Stimulated activated CD4-positive, alpha-beta T cell treated with anti-CD3 and anti-CD28 coated beads, Interleukin-4, amount 100 ng/mL, for 4 hours (primary cell): ENCODE measurements around the gene LRRC75B.
"Not testable (repeated sequence)": the region's sequence is repeated elsewhere in the genome, so short reads cannot be mapped to it uniquely, and the experiment has no call there.

Source experiments
- DNase-seq, 2 experiments: peaks; one replicate each; pipeline ENCODE4 v3.0.0-alpha.2; 2020

Gene LRRC75B, protein sequence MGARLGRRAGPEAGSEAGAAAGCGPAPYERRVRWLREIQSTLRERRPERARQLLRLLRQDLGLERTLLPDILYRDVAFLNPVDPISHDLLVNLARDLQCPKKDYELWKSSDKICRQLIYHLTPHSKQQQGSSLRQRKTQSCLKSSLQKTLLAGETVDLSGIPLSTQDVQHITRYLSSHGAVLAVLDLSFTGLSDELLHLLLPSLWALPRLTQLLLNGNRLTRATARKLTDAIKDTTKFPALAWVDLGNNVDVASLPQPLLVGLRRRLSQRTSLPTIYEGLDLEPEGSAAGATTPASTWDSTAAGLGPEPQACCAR

DNA sequence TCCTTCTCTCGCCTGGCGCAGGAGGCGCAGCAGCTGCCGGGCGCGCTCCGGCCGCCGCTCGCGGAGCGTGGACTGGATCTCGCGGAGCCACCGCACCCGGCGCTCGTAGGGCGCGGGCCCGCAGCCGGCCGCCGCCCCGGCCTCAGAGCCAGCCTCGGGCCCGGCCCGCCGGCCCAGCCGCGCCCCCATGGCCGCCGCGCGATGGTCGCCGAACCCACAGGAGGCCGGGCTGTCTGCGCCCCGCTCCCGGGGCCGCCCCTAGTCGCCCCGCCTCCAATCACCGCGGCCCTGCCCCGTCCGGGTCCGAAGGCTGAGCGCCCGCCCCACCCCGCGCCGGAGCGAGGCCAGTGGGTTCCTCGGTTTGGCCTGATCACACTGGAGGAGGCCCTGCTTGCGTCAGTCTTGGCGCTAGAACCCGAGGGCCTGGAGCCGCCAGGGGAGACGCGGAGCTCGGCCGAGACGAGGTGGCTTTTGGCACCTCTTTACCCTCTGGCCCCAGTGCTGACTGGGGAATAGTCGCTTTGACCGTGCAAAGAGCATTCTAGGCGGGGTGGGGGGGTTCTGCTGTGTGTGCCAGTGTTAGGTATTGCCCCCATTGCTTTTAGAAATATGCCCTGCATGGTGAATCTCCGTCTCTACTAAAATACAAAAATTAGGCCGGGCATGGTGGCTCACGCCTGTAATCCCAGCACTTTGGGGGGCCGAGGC lies at the start of gene LRRC75B:
Gene LRRC75B, minus strand, starts transcription at position 223 of the 708 bp plus-strand sequence. Its CDS starts 34 bp downstream, at position 189.
- DNase-seq = peak in 1 of 2 experiments; percentile 20

DNA sequence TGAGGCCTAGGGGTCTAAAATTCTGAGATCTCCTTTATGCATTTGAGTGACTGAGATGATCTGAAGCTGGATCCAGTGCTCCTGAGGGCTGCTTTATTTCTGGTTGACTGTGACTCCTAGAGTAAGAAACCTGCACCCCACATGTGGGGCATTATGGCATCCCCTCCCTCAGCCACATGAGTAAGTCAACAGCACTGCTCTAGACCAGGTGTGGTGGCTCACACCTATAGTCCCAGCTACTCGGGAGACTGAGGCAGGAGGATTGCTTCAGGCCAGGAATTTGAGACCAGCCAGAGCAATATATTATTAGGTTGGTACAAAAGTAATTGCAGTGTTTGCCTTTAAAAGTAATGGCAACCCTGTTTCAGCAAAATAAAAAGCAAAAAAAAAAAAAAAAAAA lies 49.4 kb upstream of the LRRC75B start:
- not testable (repeated sequence) for DNase-seq

DNA sequence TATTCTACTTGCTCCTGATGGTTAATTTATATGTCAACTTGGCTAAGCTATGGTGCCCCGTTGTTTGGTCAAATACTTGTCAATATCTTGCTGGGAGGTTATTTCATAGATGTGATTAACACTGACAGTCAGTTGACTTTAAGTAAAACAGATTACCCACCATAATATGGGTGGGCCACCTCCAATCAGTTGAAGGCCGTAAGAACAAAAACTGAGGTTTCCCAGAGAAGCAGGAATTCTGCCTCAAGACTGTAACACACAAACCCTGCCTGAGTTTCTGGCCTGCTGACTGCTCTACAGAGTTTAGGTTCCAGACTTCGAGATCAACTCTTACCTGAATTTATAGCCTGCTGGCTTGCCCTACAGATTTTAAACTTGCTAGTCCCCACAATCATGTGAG lies 43.6 kb upstream of the LRRC75B start:
- not testable (repeated sequence) for DNase-seq

DNA sequence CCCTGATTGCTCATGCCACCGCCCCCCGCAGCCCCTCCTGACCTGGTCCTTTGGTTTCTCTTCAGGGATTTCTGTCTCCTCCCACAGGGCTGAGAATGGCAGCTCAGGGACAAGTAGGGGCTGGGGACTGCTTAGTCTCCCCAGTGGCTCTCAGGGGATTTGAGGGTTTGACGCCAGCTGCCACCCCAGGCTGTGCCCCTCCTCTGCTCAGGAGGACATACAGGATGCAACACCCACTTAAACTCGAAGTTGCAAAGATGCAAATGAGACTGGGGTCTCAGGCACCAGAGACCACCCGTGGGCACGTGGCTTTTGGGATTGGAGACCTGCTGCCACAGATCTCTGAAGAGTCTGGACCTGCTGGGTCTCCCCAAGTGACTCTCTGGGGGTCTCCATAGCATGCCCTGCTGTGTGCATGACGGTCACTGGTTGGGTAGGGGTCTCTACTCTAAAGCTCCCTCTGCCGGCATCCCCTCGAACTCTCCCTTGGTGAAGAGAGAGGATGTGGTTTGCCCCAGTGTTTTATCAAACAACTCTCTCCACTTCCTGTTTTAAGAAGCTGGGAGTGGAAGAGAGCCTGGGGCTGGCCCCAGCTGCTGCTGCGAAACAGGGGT lies 42.0 kb upstream of the LRRC75B start:
- DNase-seq = not testable (repeated sequence)

- DNase-seq = not testable (repeated sequence)
Observed at GRCh38 chr22:24633231-24634023, 40.6 kb upstream of the LRRC75B start.

DNA sequence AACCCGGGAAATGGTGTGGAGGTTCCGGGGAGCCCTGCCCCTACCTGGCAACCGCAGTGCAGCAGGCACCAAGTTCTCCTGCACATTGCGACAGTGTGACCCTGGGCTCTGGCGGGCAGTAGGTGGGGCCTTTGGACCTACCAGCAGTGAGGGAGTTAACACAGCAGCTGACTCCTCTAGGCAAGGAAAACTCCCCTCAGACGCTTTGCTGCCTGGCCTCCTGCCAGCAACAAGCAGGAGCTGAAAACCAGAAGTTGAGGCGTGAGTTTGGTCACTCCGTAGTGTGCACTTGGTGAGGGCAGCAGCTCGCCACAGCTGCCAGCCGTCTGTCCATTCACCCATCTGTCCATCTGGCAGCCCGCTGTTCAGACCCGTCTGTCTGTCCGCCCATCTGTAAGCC lies 39.8 kb upstream of the LRRC75B start:
- DNase-seq = not testable (repeated sequence)

DNA sequence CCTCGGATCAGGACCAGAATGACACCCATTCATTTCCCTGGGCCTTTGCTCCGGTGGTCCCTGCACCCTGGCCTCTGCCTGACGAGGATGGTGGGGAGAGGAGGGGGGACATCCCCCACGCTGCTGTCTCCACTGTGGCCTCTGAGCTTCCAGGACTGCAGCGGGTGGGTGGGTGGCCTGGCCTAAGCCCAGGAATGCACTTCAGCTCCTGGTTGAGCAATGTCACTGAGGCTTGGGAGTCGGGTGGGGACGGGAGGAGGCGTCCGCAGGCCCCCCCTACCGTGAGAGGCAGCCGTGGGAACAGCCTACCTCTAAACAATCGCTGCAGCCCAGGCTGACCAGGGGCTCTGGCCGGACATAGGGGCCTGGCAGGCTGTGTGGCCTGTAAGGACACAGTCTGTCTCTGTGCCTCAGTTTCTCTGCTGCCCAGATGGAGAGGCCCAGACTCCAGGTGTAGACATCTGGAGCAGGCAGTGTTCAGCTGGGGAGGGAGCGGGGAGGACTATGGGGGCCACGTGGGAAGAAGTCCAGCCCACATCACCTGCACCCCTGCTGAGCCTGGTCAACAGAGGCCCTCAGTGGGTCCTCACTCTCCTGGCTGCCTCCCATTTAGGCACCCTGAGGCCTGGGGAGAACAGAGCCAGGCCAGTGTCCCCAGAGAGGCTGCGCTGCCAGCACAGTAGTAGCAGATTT lies 38.7 kb upstream of the LRRC75B start:
- not testable (repeated sequence) for DNase-seq

GRCh38 chr22:24630812-24631427 lies 38.0 kb upstream of the LRRC75B start:
- DNase-seq = not testable (repeated sequence)

DNA sequence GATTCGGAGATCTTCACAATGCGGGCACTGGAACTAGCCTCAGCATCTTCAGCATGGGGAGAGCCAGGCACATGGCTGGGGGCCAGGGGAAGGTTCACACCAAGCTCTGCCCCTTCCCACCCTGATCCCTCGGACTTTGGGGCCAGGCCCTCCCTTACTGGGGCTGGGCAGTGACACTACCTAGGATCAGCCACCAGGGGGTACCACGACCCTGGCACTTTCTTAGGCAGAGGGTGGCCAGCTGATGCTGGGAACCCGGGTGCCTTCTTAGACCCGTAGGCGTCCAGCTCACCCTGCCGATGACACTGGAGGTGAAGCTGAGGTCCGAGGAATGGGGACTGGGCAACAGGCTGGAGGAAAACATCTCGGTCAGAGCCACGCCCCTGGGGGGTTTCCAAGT lies 36.2 kb upstream of the LRRC75B start:
- not testable (repeated sequence) for DNase-seq

GRCh38 chr22:24627911-24628310 lies 35.0 kb upstream of the LRRC75B start:
- not testable (repeated sequence) for DNase-seq

DNA sequence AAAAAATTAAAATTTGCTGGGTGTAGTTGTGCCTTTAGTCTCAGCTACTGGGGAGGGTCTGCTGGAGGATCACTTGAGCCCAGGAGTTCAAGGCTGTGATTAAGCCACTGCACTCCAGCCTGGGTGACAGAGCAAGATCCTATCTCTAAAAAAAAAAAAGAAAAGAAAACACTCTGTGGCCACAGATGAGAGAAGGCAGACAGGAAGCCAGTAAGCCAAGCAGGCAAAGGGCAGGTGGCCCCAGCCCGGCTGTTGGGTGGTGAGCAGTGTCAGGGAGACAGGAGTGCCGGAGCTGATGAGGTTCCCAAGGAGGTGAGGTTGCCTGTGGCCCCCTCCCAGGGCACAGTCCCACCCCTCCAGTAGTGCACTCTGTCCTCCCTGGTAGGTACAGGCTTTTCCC lies 29.7 kb upstream of the LRRC75B start:
- not testable (repeated sequence) for DNase-seq

GRCh38 chr22:24621244-24621643 lies 28.4 kb upstream of the LRRC75B start:
- DNase-seq = not testable (repeated sequence)

DNA sequence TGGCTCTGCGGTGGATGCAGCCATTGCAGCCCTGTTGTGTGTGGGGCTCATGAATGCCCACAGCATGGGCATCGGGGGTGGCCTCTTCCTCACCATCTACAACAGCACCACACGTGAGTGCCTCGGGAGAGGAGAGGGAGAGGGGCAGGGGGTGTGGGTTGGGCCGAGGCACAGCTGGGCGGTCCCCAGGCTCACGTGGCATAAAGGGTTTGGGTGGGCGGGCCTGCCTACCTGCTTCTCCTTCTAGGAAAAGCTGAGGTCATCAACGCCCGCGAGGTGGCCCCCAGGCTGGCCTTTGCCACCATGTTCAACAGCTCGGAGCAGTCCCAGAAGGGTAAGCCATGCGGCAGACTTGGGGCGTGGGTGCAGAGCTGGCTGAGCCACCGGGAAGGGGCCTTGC lies 21.9 kb upstream of the LRRC75B start:
- not testable (repeated sequence) for DNase-seq

DNA sequence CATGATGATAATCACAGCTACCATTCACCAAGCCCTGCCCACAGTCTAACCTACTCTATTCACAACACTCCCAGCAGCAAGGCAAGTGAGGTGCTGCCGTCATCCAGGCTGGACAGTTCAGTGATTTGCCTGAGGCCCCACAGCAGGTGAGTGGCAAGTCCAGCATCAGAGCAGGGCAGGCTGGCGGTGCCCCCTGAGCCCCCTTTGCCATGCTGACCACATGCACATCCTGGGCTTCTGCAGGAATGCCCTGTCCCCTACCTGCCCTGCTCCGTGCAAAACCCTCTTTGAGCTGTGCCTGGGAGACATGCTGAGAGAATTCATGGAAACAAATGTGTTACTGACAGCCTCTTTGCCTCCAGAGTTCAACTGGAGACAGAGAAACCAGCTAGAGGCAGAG lies 17.0 kb upstream of the LRRC75B start:
- not testable (repeated sequence) for DNase-seq

DNA sequence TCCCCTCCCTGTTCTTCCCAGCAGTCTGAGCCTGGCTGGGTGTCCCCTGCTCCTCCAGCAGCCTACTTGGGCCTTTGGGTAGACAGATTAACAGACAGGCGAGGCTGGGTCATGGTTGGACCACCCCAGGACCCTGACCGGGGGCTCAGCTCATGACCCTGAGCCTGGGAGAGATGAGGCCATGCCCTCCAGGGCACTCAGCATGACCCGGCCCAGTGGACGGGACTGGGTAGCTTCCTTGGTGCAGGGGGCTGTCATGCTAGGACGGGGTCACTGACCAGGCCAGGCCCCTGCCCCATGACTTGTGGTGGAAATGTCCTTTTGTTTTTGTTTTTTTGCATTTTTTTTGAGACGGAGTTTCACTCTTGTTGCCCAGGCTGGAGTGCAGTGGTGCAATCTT lies 15.5 kb upstream of the LRRC75B start:
- not testable (repeated sequence) for DNase-seq

- DNase-seq = peak; percentile 50 to 66
Observed at GRCh38 chr22:24607429-24607983, 14.6 kb upstream of the LRRC75B start.

DNA sequence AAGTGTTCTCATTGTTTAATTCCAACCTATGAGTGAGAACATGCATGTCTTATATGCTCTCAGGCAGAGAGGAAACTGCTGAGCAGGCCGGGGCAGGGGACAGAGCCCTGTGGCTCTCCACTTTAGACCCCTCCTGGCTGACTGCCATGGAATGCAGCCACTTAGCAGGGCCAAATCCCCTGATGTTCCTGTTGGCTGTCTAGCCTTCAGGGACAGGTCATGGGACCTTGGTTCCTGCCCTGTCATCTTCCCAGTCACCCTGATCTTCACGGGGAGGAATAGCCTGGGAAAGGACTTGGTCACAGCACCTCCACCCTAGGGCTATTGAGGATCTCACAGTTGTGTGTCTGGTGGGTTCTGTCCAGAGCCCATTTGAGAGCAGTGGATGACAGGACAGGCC lies 13.5 kb upstream of the LRRC75B start:
- not testable (repeated sequence) for DNase-seq

- not testable (repeated sequence) for DNase-seq
Observed at GRCh38 chr22:24603770-24604629, 11.1 kb upstream of the LRRC75B start.

- DNase-seq = not testable (repeated sequence)
Observed at GRCh38 chr22:24602847-24603769, 10.2 kb upstream of the LRRC75B start, which contains the start of gene GGT1. Gene GGT1 (plus strand): TSS chr22:24603193. CDS start chr22:24611082, 7,889 bp downstream.
